Measurements from ENCODE around the gene ROBO4. TPM values are rescaled to one million over a fixed set of nuclear protein-coding genes. Genes with fewer than 3 reads are reported as not detected.

The ROBO4 gene
- total RNA-seq, 3 donors from 2014 or later: 11.9 to 30.5 (median 12.8) TPM

GRCh38 chr11:124867700-124868099, 30.0 kb downstream of the ROBO4 start:
- H3K9me3 ChIP-seq: no peaks in the 10 kb centered on the region
- TF ChIP-seq POLR2A (IDR thresholded peaks at IDR 0.05) (no peak), POLR2AphosphoS5 (IDR thresholded peaks at IDR 0.05) (no peak)
- TF ChIP-seq, protein P1, sequence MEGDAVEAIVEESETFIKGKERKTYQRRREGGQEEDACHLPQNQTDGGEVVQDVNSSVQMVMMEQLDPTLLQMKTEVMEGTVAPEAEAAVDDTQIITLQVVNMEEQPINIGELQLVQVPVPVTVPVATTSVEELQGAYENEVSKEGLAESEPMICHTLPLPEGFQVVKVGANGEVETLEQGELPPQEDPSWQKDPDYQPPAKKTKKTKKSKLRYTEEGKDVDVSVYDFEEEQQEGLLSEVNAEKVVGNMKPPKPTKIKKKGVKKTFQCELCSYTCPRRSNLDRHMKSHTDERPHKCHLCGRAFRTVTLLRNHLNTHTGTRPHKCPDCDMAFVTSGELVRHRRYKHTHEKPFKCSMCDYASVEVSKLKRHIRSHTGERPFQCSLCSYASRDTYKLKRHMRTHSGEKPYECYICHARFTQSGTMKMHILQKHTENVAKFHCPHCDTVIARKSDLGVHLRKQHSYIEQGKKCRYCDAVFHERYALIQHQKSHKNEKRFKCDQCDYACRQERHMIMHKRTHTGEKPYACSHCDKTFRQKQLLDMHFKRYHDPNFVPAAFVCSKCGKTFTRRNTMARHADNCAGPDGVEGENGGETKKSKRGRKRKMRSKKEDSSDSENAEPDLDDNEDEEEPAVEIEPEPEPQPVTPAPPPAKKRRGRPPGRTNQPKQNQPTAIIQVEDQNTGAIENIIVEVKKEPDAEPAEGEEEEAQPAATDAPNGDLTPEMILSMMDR (IDR thresholded peaks at IDR 0.05): peak in 2 of 3 donors; percentile 10 to 19
- intact Hi-C loops (cut with DNase I; ENCODE audit: low total_unique reads): loop anchor here (5.0 kb wide), 1 partner anchor 1000 kb away; no protein-coding TSS in a partner anchor
- DNase-seq (ENCODE audit: low spot score in 2 of 2): no peak
- H3K27me3 ChIP-seq: peaks cover 14 to 90% of the 10 kb centered on the region in 2 donors
- peak overlapping the region in 1 of 3 donors; percentile 26 for H3K4me3 ChIP-seq
- H3K27ac ChIP-seq: no peak overlapping the region
- no peaks in the 10 kb centered on the region for H3K36me3 ChIP-seq
- H3K4me1 ChIP-seq: peaks cover 13 to 18% of the 10 kb centered on the region in 2 donors

DNA sequence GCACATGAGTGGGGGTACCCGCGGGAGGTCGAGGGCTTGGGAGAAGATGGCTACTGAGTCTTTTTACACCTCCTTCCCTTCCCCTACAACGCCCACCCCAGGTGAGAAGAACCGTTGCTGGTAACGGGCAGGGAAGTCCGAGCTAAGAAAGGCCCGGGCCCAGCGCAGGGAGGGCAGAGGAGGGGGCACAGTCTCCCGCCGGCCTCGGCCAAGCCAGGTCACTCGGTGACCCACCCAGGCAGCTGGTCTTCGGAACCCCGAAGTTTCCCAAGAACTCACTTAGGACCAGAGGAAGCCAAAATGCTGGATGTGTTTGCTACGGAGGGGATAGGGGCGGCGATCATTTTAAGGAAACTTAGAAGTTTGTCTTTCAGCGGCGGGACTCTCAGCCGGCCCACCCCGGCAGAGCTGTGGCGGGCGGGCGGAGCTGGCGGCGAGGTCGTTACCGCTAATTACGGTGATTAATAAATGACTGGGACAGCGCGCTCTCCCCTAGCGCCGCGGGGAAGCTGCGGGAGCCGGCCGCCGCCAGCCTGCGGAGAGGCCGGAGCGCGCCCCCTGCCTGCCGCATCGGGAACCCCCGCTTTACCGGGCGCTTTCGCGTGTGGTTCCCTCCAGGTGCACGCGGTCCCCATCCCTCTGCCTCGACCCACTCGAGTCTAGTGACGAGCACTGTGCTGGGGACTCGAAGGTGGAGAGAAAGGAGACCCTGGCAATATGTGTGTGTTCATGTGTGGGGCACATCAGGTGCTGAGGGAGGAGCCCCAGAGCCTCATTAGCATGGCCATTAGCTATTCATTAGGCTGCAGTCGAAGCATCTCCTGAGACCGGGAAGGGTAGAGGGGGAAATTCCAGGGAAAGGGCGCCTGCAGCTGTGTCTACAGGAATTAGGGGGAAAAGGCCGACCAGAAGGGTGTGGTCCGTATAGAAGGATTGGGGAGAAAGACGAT, 31.5 kb downstream of the ROBO4 start:
- TF ChIP-seq POLR2A (IDR thresholded peaks at IDR 0.05): no peak
- TF ChIP-seq, protein P1 (IDR thresholded peaks at IDR 0.05): peak in 2 of 3 donors; percentile 34 to 44
- no peak overlapping the region for H3K27ac ChIP-seq
- H3K4me3 ChIP-seq: peak overlapping the region in 2 of 3 donors; percentile 28 to 56
- no peaks in the 10 kb centered on the region for H3K36me3 ChIP-seq
- peaks cover 13 to 18% of the 10 kb centered on the region in 2 donors for H3K4me1 ChIP-seq
- H3K9me3 ChIP-seq: no peaks in the 10 kb centered on the region
- peaks cover 14 to 94% of the 10 kb centered on the region in 2 donors for H3K27me3 ChIP-seq
- no peak for DNase-seq (ENCODE audit: low spot score in 2 of 2)
- intact Hi-C loops (cut with DNase I; ENCODE audit: low total_unique reads): loop anchor here (5.0 kb wide), 1 partner anchor 1001 kb away; no protein-coding TSS in a partner anchor

GRCh38 chr11:124865181-124865901, 32.3 kb downstream of the ROBO4 start, which contains the start of gene ROBO3:
Gene ROBO3 (plus strand): TSS chr11:124865432. CDS start chr11:124865578, 146 bp downstream.
- DNase-seq (ENCODE audit: low spot score in 2 of 2): no peak
- intact Hi-C loops (cut with DNase I; ENCODE audit: low total_unique reads): loop anchor here (5.0 kb wide), 1 partner anchor 1002 kb away; no protein-coding TSS in a partner anchor
- Histone ChIP-seq H3K4me3 (peak within 1 kb of the TSS in 2 of 3 donors; percentile 28 to 56), H3K9me3 (no peaks in the 10 kb centered on the region), H3K36me3 (no peaks in the 10 kb centered on the region), H3K27ac (no peak within 1 kb of the TSS), H3K27me3 (peaks cover 14 to 100% of the 10 kb centered on the region in 2 donors), H3K4me1 (peaks cover 13 to 18% of the 10 kb centered on the region in 2 donors)
- TF ChIP-seq, protein P1 (IDR thresholded peaks at IDR 0.05): no peak
- TF ChIP-seq POLR2AphosphoS5 (IDR thresholded peaks at IDR 0.05) (no peak), POLR2A (IDR thresholded peaks at IDR 0.05) (no peak)

DNA sequence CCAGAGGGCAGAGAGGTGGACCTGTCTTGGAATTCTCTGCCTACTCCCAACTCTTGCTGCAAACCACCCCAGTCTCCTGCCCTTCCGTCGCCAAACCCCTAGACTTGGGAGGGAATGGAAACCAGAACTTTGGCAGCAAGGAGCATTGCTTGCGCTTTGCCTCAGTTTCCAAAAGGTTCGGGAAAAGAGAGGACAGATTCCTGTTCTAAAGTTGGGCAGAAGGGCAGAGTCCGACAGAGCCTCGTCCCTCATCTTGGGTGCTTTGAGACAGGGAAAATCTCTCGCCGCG, 32.8 kb downstream of the ROBO4 start:
- no peaks in the 10 kb centered on the region for H3K9me3 ChIP-seq
- peaks cover 14 to 100% of the 10 kb centered on the region in 2 donors for H3K27me3 ChIP-seq
- H3K36me3 ChIP-seq: no peaks in the 10 kb centered on the region
- no peak for DNase-seq (ENCODE audit: low spot score in 2 of 2)
- H3K4me3 ChIP-seq: peak overlapping the region in 1 of 3 donors; percentile 56
- TF ChIP-seq POLR2A (IDR thresholded peaks at IDR 0.05): no peak
- TF ChIP-seq, protein P1 (IDR thresholded peaks at IDR 0.05): no peak
- H3K27ac ChIP-seq: no peak overlapping the region
- H3K4me1 ChIP-seq: peaks cover 13 to 18% of the 10 kb centered on the region in 2 donors
- intact Hi-C loops (cut with DNase I; ENCODE audit: low total_unique reads): loop anchor here (5.0 kb wide), 1 partner anchor 1002 kb away; no protein-coding TSS in a partner anchor

Data from breast epithelium (tissue), 4 donors.